Mammary epithelial cell (primary cell): ENCODE measurements around the gene SETD1B.

ENCODE experiments used
- CTCF ChIP-seq, 2 donors: IDR thresholded peaks in 1 of 2; conservative IDR thresholded peaks in 1 of 2; 2 replicates each; pipeline ENCODE4 v1.5.1; 2011 to 2012; ENCODE audit warnings: inconsistent platforms in 2 of 2, low read length in 2 of 2, mild to moderate bottlenecking in 2 of 2, control low read depth in 1 of 2, low read depth in 1 of 2; ENCODE audit not compliant: insufficient read depth in 1 of 2; ENCODE audit errors: extremely low read depth in 1 of 2
- EZH2 ChIP-seq: IDR thresholded peaks from 2 replicates; pipeline ENCODE4 v1.6.1; 2012; ENCODE audit warnings: low read length, inconsistent platforms, borderline replicate concordance

- TF ChIP-seq CTCF (conservative IDR thresholded peaks at IDR 0.05 in 1 of 2, IDR thresholded peaks at IDR 0.05 in 1 of 2; ENCODE audit: extremely low read depth in 1 of 2, insufficient read depth in 1 of 2, low read depth in 1 of 2, low read length in 2 of 2) (no peak), EZH2 (no peak)
Measured at GRCh38 chr12:121873216-121873569, 69.4 kb downstream of the SETD1B start.
